Activated T-cell treated with anti-CD3 and anti-CD28 coated beads for 1 hour (primary cell): ENCODE measurements around the gene C19orf12.
A peak's percentile ranks its signal among the peaks of the same experiment; 100 is the strongest.

Source experiments
- DNase-seq: peaks from one replicate; pipeline ENCODE4 v3.0.0-alpha.2; 2020; ENCODE audit warnings: low read depth

C19orf12 gene

DNA sequence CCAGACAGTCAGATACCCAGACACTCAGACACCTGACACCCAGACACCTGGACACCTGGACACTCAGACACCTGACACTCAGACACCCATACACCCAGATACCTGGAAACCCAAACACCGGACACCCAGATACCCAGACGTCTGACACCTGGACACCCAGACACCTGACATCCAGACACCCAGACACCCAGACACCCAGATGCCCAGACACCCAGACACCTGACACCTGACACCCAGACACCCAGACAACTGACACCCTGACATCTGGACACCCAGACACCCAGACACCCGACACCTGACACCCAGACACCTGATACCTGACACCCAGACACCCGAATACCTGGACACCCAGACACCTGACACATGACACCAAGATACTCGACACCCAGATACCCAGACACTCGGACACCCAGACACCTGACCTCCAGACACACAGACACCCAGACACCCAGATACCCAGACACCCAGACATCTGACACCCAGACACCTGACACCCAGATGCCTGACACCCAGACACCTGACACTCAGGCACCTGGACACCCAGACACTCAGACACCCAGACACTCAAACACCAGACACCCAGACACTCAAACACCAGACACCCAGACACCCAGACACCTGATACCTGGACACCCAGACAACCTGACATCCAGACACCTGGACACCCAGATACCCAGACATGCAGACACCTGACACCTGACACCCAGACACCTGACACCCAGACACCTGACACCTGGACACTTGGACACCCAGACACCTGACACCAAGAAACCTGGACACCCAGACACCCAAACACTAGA is 19.1 kb downstream of the C19orf12 start:
- DNase-seq: no peak

- DNase-seq: peak; percentile 77
These were observed 20.1 kb downstream of the C19orf12 start for GRCh38 chr19:29694669-29695627.

GRCh38 chr19:29694161-29694560 is 20.9 kb downstream of the C19orf12 start:
- no peak for DNase-seq

- no peak for DNase-seq
These were observed 24.2 kb downstream of the C19orf12 start for GRCh38 chr19:29690842-29691241.

DNA sequence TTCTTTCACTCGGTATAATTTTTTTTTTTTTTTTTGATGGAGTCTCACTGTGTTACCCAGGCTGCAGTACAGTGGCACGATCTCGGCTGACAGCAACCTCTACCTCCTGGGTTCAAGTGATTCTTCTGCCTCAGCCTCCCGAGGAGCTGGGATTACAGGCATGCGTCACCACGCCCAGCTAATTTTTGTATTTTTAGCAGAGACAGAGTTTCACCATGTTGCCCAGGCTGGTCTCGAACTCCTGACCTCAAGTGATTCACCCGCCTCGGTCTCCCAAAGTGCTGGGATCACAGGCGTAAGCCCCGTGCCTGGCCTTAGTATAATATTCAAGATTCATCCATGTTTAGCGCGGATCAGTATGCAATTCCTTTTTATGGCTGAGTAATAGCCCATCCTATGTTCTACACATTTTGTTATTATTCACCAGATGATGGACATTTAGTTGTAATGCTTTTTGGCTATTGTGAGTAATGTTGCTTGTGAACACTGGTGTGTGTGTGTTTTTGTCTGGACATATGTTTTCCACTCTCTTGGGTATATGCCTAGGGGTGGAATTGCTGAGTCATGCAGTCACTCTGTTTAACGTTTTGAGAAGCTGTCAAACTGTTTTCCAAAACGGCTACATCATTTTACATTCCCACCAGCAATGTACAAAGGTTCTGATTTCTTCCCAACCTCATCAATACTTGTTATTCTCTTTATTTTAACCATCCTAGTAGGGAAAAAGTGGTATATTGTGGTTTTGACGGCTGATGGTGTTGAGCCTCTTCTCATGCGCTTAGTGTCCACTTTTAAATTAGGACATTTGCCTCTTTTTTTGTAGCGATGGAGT is 26.9 kb downstream of the C19orf12 start:
- no peak for DNase-seq

GRCh38 chr19:29687244-29687896 is 27.7 kb downstream of the C19orf12 start:
- no peak for DNase-seq

DNA sequence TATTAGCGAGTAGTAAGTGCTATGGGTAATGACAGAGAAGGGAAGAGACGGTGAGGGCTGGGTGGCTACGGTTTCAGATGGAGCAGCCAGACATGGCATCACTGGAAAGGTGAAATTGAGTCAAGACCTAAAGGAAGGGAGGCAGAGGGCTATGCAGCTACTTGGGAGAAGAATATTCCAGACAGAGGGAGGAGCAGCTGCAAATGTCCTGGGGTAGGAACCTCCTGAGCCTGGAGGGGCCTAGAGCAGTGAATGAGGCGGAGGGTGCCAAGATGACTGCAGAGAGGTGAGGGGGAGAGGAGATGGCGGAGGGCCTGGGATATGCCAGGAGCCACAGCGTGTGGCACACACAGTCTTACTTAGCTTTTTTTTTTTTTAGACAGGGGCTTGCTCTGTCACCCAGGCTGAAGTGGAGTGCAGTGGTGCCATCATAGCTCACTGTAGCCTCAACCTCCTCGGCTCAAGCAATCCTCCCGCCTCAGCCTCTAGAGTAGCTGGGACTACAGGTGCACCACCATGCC is 28.7 kb downstream of the C19orf12 start:
- no peak for DNase-seq

- no peak for DNase-seq
These were observed 29.7 kb downstream of the C19orf12 start for GRCh38 chr19:29685326-29685725.

GRCh38 chr19:29683009-29683408 is 32.1 kb downstream of the C19orf12 start:
- DNase-seq: no peak

DNA sequence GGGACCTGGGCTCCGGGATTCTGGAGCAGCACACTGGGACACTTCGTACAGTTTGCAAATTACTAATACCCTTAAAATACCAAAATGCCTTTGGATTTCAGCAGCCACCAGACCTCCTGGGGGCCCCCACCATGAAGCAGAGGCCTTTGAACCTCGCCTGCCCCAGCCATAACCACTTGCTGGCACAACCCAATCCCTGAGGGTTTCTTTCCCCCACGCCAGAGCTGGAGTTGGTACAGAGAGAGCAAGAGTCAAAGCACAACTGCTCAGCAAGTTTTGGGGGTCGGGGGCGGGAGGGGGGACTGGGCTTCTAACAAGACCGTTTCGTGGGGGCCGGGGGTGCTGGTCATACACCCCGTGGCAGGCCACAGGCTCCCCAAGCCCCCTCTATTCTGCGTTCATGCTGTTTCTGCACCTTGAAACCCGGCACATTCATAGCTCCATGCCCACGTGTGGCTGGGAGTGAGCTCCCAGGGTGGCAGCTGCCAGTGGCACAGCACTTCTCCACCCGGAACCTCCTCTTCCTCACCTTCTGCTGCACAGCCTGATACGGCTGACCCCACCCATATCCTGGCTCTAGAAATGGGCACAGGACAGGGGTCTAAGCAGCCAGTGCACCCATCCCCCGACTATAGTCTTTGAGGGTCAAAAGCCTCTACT is 32.7 kb downstream of the C19orf12 start:
- no peak for DNase-seq

- no peak for DNase-seq
These were observed 33.4 kb downstream of the C19orf12 start for GRCh38 chr19:29681422-29682235.

- no peak for DNase-seq
These were observed 34.1 kb downstream of the C19orf12 start for GRCh38 chr19:29680937-29681336.

DNA sequence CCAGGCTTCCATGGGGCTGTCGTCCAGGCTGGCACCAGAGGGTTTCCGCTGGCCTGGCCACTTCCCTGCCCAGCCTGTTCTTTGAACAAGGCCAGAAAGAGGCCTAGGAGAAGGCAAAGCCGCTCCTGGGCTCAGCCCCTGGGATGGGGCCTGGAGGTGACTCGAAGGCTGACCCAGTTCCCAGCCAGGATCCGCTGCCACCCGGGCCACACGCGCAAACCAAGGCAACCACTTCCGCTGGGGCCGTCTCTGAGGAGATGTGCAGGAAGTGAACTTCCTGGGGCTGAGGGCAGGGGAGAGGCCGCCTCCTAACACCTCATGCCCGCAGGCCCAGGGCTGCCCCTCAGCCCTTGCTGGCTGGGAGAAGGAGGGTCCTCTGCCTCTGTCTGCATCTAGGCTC is 34.6 kb downstream of the C19orf12 start:
- DNase-seq: peak; percentile 70

DNA sequence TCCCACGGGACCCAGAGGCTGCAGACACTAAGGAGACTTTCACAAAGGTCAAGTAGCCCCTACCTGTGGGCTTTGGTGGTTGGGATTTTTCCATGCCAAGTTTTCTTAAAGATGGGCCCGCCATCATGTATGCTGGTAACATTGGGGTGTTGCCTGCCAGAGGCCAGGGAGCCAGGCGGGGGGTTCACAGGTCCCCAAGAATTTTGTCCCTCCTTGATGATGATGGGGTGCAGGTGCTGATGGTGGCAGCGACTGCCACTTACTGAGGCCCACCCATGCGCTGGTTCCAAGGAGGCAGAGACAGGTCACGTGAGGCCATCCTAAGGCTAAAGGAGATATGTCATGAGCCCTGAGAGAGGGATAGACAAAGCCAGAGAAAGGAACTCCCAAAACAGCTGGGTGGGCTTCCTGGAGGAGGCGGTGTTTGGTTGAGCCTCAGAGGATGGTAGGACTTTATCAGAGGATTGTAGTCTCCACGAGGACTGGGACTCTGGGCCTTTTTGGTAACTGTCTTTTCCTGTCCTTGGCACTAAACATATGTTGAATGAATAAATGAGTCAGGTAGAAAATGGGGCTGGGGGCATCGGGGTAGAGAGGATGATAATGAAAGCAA is 35.4 kb downstream of the C19orf12 start:
- DNase-seq: no peak

- DNase-seq: no peak
These were observed 36.5 kb downstream of the C19orf12 start for GRCh38 chr19:29678484-29679106.

DNA sequence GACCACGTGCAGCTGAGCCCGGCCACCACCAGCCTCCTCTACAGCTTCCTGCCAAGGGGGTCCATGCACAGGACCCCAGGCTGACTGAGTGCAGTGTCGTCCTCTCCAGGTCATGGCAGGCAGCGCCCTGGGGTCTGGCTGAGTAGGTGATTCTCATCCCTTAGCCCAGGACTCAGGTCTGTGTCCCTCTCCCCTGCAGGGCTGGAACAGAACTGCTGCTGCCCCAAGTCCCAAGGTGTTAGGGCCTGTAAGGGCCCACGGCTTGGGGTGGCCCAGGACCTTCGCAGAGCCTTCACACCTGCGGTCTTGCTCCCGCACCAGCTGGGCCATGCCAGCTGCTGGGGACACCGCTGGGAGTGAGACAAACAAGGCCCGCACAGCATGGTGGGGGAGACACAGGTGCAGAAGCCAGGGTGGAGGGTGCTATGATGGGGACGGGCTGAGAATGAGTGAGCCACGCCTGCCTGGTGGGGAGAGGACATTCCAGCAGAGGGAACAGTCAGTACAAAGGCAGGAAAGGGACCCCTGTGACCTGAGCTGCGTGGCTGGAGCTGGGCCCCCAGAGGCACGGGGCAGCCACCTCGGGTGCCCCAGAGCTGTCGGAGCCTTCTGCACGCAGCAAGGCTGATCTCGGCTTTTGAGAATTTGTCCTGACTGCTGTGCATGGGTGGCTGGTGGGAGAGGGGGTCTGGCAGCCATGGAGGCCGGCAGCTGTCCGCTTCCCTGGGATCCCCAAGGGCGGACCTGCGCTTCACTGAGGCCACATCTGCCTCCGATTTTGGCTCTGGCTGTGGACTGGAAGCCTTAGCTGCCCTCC is 37.9 kb downstream of the C19orf12 start:
- DNase-seq: no peak

DNA sequence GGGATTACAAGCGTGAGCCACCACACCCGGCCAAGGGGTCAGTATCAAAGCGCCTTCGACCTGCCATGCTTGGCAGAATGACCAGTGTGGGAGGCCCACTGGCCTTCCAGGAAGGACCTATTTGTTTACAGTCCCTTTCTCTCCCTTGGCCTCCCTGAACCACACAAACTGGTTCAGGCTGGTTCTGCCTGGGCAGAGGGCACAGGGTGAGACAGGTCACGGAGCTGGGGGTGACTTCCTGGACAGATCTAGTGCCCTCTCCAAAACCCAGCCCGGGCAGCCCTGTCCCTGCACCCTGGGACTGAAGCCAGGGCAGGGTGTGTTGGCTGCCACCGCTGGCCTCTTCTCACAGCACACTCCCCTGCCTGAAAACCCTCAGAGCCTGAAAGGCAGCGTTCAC is 38.5 kb downstream of the C19orf12 start:
- no peak for DNase-seq

- no peak for DNase-seq
These were observed 39.3 kb downstream of the C19orf12 start for GRCh38 chr19:29675650-29676186.
